DMS53 treated with DMSO at 0.1 percent for 48 hours (cell line): ENCODE results near the gene HSD17B2.
"Not testable (repeated sequence)": the region's sequence is repeated elsewhere in the genome, so short reads cannot be mapped to it uniquely, and the experiment has no call there.

Experiments used
- DNase-seq: peaks from one replicate; lab custom pipeline; 2025; ENCODE audit not compliant: unreplicated experiment; lab: John Stamatoyannopoulos, UW

HSD17B2 gene

GRCh38 chr16:82034981-82035612 lies at the start of gene HSD17B2:
HSD17B2 (plus strand) TSS chr16:82035253; CDS start chr16:82035425, 172 bp downstream.
- DNase-seq, result peak; percentile 57

GRCh38 chr16:81987121-81987520 lies 47.9 kb upstream of the HSD17B2 start:
- no peak for DNase-seq

GRCh38 chr16:81987706-81988105 lies 47.3 kb upstream of the HSD17B2 start:
- DNase-seq, result no peak

GRCh38 chr16:81992859-81993258 lies 42.2 kb upstream of the HSD17B2 start:
- no peak for DNase-seq

GRCh38 chr16:81994485-81994884 lies 40.6 kb upstream of the HSD17B2 start:
- DNase-seq, result no peak

GRCh38 chr16:81995651-81996050 lies 39.4 kb upstream of the HSD17B2 start:
- DNase-seq, result no peak

GRCh38 chr16:81996664-81997509 lies 38.2 kb upstream of the HSD17B2 start:
- DNase-seq, result peak; percentile 1

- DNase-seq, result peak; percentile 4
Measured at GRCh38 chr16:81997738-81998137, 37.3 kb upstream of the HSD17B2 start.

- DNase-seq, result no peak
Measured at GRCh38 chr16:82002831-82003230, 32.2 kb upstream of the HSD17B2 start.

- no peak for DNase-seq
Measured at GRCh38 chr16:82004601-82005000, 30.5 kb upstream of the HSD17B2 start.

GRCh38 chr16:82005027-82005830 lies 29.8 kb upstream of the HSD17B2 start:
- no peak for DNase-seq

- no peak for DNase-seq
Measured at GRCh38 chr16:82006036-82006435, 29.0 kb upstream of the HSD17B2 start.

- DNase-seq, result no peak
Measured at GRCh38 chr16:82007189-82007588, 27.9 kb upstream of the HSD17B2 start.

- no peak for DNase-seq
Measured at GRCh38 chr16:82008957-82009592, 26.0 kb upstream of the HSD17B2 start.

- not testable (repeated sequence) for DNase-seq
Measured at GRCh38 chr16:82009789-82010188, 25.3 kb upstream of the HSD17B2 start.

- DNase-seq, result no peak
Measured at GRCh38 chr16:82010649-82011048, 24.4 kb upstream of the HSD17B2 start.

GRCh38 chr16:82011199-82011641 lies 23.8 kb upstream of the HSD17B2 start, which contains the start of gene SDR42E1:
SDR42E1 (minus strand) TSS chr16:82011470; CDS start chr16:82000858, 10,612 bp downstream.
- peak; percentile 72 for DNase-seq

- no peak for DNase-seq
Measured at GRCh38 chr16:82013139-82013538, 21.9 kb upstream of the HSD17B2 start.

GRCh38 chr16:82016263-82016662 lies 18.8 kb upstream of the HSD17B2 start:
- DNase-seq, result no peak

- no peak for DNase-seq
Measured at GRCh38 chr16:82016964-82017363, 18.1 kb upstream of the HSD17B2 start.
